HepG2 (cell line): Measurements from ENCODE around the gene TRAPPC12. TPM values are rescaled to one million over a fixed set of nuclear protein-coding genes. Genes with fewer than 3 reads are reported as not detected.

Experiments used
- CAMTA2 ChIP-seq: sonication (generic); formaldehyde crosslinking; IDR thresholded peaks from 2 replicates; pipeline ENCODE4 v1.4.0; 2020; ENCODE audit warnings: mild to moderate bottlenecking, missing genetic modification reagents, borderline replicate concordance
- CENPX ChIP-seq: sonication (generic); formaldehyde crosslinking; IDR thresholded peaks from 2 replicates; pipeline ENCODE4 v1.9.0; 2021; ENCODE audit warnings: mild to moderate bottlenecking, missing genetic modification reagents, moderate library complexity
- DNMT1 ChIP-seq: sonication (generic); formaldehyde crosslinking; IDR thresholded peaks from 2 replicates; pipeline ENCODE4 v1.5.1; 2020; ENCODE audit warnings: mild to moderate bottlenecking, missing genetic modification reagents
- FOXO1 ChIP-seq: sonication (generic); formaldehyde crosslinking; IDR thresholded peaks from 2 replicates; pipeline ENCODE4 v1.4.0; 2020; ENCODE audit warnings: missing genetic modification reagents
- GRHL1 ChIP-seq: sonication (generic); formaldehyde crosslinking; conservative IDR thresholded peaks from 2 replicates; pipeline ENCODE4 v1.8.0; 2022; ENCODE audit warnings: missing genetic modification reagents
- KDM5B ChIP-seq: sonication (generic); formaldehyde crosslinking; IDR thresholded peaks from 2 replicates; pipeline ENCODE4 v1.4.0; 2020; ENCODE audit warnings: missing genetic modification reagents, mild to moderate bottlenecking, borderline replicate concordance
- MIXL1 ChIP-seq: IDR thresholded peaks from 2 replicates; pipeline ENCODE4 v1.6.1; 2016
- MXD4 ChIP-seq: IDR thresholded peaks from 2 replicates; pipeline ENCODE4 v1.6.1; 2016; ENCODE audit warnings: mild to moderate bottlenecking, missing biosample characterization, missing genetic modification reagents
- NCOR1 ChIP-seq: fragments of 200-600 bp; sonication (generic); IDR thresholded peaks from 2 replicates; pipeline ENCODE4 v1.7.0; 2017; ENCODE audit warnings: antibody characterized with exemption, low read length, borderline replicate concordance
- NFE2L1 ChIP-seq: sonication (generic); formaldehyde crosslinking; IDR thresholded peaks from 2 replicates; pipeline ENCODE4 v1.4.0; 2020; ENCODE audit warnings: missing genetic modification reagents, mild to moderate bottlenecking, borderline replicate concordance
- POLR2A ChIP-seq, 2 experiments: IDR thresholded peaks; 2 replicates each; pipeline ENCODE4 v1.6.1; 2011; ENCODE audit warnings: low read depth in 2 of 2, low read length in 2 of 2, mild to moderate bottlenecking in 1 of 2, moderate library complexity in 1 of 2; ENCODE audit not compliant: insufficient read depth in 1 of 2
- TFDP2 ChIP-seq: sonication (generic); formaldehyde crosslinking; IDR thresholded peaks from 2 replicates; pipeline ENCODE4 v1.4.0; 2020; ENCODE audit warnings: missing genetic modification reagents
- TGIF2 ChIP-seq: IDR thresholded peaks from 2 replicates; pipeline ENCODE4 v1.6.1; 2016; ENCODE audit warnings: control low read depth, missing compliant biosample characterization
- ZNF414 ChIP-seq: sonication (generic); formaldehyde crosslinking; IDR thresholded peaks from 2 replicates; pipeline ENCODE4 v1.5.0; 2020; ENCODE audit warnings: missing genetic modification reagents
- ZNF441 ChIP-seq: sonication (generic); formaldehyde crosslinking; IDR thresholded peaks from 2 replicates; pipeline ENCODE4 v1.7.0; 2021; ENCODE audit warnings: missing genetic modification reagents, borderline replicate concordance
- polyA plus RNA-seq, 8 experiments: library from polyadenylated mRNA; depleted of rRNA in 3 of 8; stranded (reverse) in 7 of 8; unstranded in 1 of 8; fragments of >200 nt; fragmentation: Illumina TruSeq in 4 of 8; extraction: Trizol in 4 of 8; gene quantifications; 2 replicates each; pipeline versions ENCODE4 v1.2.1 to v1.2.3, GENCODE V29; 2011 to 2016; ENCODE audit warnings: low read depth in 4 of 8, missing spikeins in 1 of 8, mixed read lengths in 1 of 8; ENCODE audit not compliant: insufficient read depth in 1 of 8
- total RNA-seq, 5 experiments: library from RNA; depleted of rRNA; stranded (reverse); fragments of >200 nt; fragmentation: Illumina TruSeq; extraction: Trizol; gene quantifications; 2 replicates each; pipeline ENCODE4 v1.2.3, GENCODE V29; 2016; ENCODE audit warnings: low read depth in 1 of 5
- TF ChIP-seq, protein P1 (sequence below): fragments of 450-650 bp; IDR thresholded peaks from 2 replicates; pipeline ENCODE4 v1.6.1; 2016
- TF ChIP-seq, protein P2 (sequence below): sonication (generic); formaldehyde crosslinking; conservative IDR thresholded peaks from 2 replicates; pipeline ENCODE4 v1.4.0; 2020; ENCODE audit warnings: missing genetic modification reagents
- TF ChIP-seq, protein P3 (sequence below): sonication (generic); formaldehyde crosslinking; IDR thresholded peaks from 2 replicates; pipeline ENCODE4 v1.5.1; 2020; ENCODE audit warnings: mild to moderate bottlenecking, missing genetic modification reagents

Gene TRAPPC12
- total and polyA plus RNA-seq, 2 of the 13 experiments (the other 11 are each of a cell fraction or from before 2014, with no cell fraction given), result 46.4 to 97.7 TPM

DNA sequence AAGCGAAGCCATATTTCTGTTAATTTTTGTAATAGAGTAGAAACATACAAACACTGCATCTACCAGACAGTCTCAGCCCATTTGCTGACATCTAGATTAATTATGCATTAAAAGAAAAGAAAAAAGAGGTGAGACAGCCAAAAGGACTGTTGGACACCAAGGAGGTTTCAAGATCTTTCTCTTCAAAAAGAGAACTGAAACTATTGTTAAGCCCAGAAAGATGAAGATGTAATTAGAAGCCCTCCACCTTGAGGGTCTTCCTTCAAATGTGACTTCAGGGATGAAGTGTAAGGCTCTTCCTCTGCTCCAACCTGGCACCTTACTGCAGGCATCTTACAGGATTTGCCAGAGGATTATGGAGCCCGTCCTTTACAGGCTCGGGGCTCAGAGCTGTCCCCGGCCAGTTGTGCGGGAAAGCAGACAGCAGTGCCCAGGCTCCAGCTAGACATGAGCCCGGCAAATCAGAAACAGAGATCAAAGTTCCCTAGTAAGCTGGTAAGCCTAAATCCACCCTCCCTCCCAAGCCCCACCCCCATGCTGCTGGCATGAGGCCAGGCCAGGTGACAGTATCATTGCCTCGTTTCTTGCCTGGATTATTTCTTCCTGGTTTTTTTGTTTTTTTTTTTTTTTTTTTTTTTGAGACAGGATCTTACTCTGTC lies 101.0 kb downstream of the TRAPPC12 start (continued):
- TF ChIP-seq, protein P1, sequence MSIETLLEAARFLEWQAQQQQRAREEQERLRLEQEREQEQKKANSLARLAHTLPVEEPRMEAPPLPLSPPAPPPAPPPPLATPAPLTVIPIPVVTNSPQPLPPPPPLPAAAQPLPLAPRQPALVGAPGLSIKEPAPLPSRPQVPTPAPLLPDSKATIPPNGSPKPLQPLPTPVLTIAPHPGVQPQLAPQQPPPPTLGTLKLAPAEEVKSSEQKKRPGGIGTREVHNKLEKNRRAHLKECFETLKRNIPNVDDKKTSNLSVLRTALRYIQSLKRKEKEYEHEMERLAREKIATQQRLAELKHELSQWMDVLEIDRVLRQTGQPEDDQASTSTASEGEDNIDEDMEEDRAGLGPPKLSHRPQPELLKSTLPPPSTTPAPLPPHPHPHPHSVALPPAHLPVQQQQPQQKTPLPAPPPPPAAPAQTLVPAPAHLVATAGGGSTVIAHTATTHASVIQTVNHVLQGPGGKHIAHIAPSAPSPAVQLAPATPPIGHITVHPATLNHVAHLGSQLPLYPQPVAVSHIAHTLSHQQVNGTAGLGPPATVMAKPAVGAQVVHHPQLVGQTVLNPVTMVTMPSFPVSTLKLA, result no peak
- TF ChIP-seq CENPX (CRISPR knock-in tag) (no peak), DNMT1 (CRISPR knock-in tag) (no peak), FOXO1 (CRISPR knock-in tag) (0 out of 2 replicates have a peak, but pooled peaks have one; percentile 23), ZNF441 (CRISPR knock-in tag) (peak; percentile 76; the same call in 1 of the 2 replicates), KDM5B (no peak), ZNF414 (CRISPR knock-in tag) (no peak), CAMTA2 (CRISPR knock-in tag) (no peak), POLR2A (IDR thresholded peaks at IDR 0.05; ENCODE audit: insufficient read depth in 1 of 2, low read depth in 2 of 2, low read length in 2 of 2) (peak in 1 of 2 experiments; percentile 29; a peak in 1 of 4 replicates), GRHL1 (CRISPR knock-in tag) (no peak), TFDP2 (CRISPR knock-in tag) (peak; percentile 48; the same call in 1 of the 2 replicates), MIXL1 (CRISPR knock-in tag) (0 out of 2 replicates have a peak, but pooled peaks have one; percentile 38), TGIF2 (CRISPR knock-in tag) (no peak), NCOR1 (no peak), MXD4 (CRISPR knock-in tag) (no peak), NFE2L1 (CRISPR knock-in tag) (no peak)
- TF ChIP-seq, protein P2, sequence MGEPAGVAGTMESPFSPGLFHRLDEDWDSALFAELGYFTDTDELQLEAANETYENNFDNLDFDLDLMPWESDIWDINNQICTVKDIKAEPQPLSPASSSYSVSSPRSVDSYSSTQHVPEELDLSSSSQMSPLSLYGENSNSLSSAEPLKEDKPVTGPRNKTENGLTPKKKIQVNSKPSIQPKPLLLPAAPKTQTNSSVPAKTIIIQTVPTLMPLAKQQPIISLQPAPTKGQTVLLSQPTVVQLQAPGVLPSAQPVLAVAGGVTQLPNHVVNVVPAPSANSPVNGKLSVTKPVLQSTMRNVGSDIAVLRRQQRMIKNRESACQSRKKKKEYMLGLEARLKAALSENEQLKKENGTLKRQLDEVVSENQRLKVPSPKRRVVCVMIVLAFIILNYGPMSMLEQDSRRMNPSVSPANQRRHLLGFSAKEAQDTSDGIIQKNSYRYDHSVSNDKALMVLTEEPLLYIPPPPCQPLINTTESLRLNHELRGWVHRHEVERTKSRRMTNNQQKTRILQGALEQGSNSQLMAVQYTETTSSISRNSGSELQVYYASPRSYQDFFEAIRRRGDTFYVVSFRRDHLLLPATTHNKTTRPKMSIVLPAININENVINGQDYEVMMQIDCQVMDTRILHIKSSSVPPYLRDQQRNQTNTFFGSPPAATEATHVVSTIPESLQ (CRISPR knock-in tag), result no peak
- TF ChIP-seq, protein P3, sequence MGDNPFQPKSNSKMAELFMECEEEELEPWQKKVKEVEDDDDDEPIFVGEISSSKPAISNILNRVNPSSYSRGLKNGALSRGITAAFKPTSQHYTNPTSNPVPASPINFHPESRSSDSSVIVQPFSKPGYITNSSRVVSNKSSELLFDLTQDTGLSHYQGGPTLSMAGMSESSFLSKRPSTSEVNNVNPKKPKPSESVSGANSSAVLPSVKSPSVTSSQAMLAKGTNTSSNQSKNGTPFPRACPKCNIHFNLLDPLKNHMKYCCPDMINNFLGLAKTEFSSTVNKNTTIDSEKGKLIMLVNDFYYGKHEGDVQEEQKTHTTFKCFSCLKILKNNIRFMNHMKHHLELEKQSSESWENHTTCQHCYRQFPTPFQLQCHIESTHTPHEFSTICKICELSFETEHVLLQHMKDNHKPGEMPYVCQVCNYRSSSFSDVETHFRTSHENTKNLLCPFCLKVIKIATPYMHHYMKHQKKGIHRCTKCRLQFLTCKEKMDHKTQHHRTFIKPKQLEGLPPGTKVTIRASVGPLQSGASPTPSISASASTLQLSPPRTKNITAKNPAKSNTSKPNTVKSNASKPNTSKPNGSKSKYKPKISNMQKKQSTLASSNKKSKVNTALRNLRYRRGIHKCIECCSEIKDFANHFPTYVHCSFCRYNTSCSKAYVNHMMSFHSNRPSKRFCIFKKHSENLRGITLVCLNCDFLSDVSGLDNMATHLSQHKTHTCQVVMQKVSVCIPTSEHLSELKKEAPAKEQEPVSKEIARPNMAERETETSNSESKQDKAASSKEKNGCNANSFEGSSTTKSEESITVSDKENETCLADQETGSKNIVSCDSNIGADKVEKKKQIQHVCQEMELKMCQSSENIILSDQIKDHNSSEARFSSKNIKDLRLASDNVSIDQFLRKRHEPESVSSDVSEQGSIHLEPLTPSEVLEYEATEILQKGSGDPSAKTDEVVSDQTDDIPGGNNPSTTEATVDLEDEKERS (CRISPR knock-in tag), result 0 out of 2 replicates have a peak, but pooled peaks have one; percentile 37
